ENCODE data around the gene FOXD3.

Gene FOXD3

DNA sequence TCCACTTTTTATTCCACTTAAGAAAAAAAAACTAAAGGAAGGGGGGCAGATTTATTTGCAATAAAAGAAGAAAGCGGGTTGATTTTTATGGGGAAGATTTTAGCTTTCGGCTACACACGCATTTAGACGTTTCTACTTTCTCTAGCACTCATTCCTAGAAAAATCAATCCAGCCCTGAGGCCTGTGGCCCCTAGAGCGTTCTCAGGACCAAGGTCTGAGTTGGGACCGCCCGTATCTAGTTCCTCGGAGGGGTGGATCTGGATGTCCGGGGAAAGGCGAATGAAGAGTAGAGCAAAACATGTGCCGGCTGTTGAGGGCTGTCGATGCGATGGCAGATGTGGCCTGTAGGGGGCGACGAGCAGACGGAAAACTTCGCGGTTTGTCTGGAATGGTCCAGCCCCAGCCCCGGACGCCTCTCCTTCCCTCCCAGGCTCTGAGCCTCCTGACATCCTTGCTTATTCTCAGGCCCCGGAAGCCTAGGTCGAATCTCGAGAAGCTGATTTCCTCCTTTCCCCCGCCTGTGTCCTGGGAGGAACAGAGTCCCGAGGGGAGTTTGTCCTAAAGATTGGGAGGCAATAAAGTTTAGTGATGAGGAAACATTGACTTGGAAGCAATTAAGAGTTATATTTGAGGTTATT lies 5.2 kb downstream of the FOXD3 start:
- Histone ChIP-seq H3K9me3 (ENCODE audit: insufficient read depth, low read length) (no peaks in the 10 kb centered on the region), H3K9ac (ENCODE audit: insufficient read length, low read depth) (no peak overlapping the region), H3K27me3 (ENCODE audit: insufficient read depth, insufficient read length) (peaks cover 100% of the 10 kb centered on the region), H3K36me3 (ENCODE audit: insufficient read depth, insufficient read length, low read length) (no peaks in the 10 kb centered on the region), H3K4me3 (ENCODE audit: insufficient read length, low read depth) (no peak overlapping the region), H3K4me1 (ENCODE audit: insufficient read depth, insufficient read length) (peaks cover 8% of the 10 kb centered on the region)
- TF ChIP-seq SUZ12 (IDR thresholded peaks at IDR 0.05; ENCODE audit: extremely low read depth, insufficient read depth, insufficient read length) (no peak), YY1 (IDR thresholded peaks at IDR 0.05; ENCODE audit: insufficient read depth, insufficient read length) (no peak), ZNF274 (IDR thresholded peaks at IDR 0.05; ENCODE audit: low read depth, low read length) (no peak)
- DNase-seq (ENCODE audit: low read depth, low spot score): peak; percentile 93

- Histone ChIP-seq H3K9me3 (ENCODE audit: insufficient read depth, low read length) (no peaks in the 10 kb centered on the region), H3K4me3 (ENCODE audit: insufficient read length, low read depth) (no peak overlapping the region), H3K4me1 (ENCODE audit: insufficient read depth, insufficient read length) (peaks cover 8% of the 10 kb centered on the region), H3K36me3 (ENCODE audit: insufficient read depth, insufficient read length, low read length) (no peaks in the 10 kb centered on the region), H3K9ac (ENCODE audit: insufficient read length, low read depth) (no peak overlapping the region), H3K27me3 (ENCODE audit: insufficient read depth, insufficient read length) (peaks cover 100% of the 10 kb centered on the region)
- no peak for TF ChIP-seq YY1 (IDR thresholded peaks at IDR 0.05; ENCODE audit: insufficient read depth, insufficient read length)
- no peak for TF ChIP-seq SUZ12 (IDR thresholded peaks at IDR 0.05; ENCODE audit: extremely low read depth, insufficient read depth, insufficient read length)
- no peak for TF ChIP-seq ZNF274 (IDR thresholded peaks at IDR 0.05; ENCODE audit: low read depth, low read length)
- DNase-seq (ENCODE audit: low read depth, low spot score): no peak
Measured at GRCh38 chr1:63328122-63328521, 5.8 kb downstream of the FOXD3 start.

GRCh38 chr1:63328781-63329180 lies 6.4 kb downstream of the FOXD3 start:
- Histone ChIP-seq H3K4me3 (ENCODE audit: insufficient read length, low read depth) (no peak overlapping the region), H3K36me3 (ENCODE audit: insufficient read depth, insufficient read length, low read length) (no peaks in the 10 kb centered on the region), H3K9me3 (ENCODE audit: insufficient read depth, low read length) (no peaks in the 10 kb centered on the region), H3K4me1 (ENCODE audit: insufficient read depth, insufficient read length) (peaks cover 8% of the 10 kb centered on the region), H3K27me3 (ENCODE audit: insufficient read depth, insufficient read length) (peaks cover 100% of the 10 kb centered on the region), H3K9ac (ENCODE audit: insufficient read length, low read depth) (no peak overlapping the region)
- TF ChIP-seq SUZ12 (IDR thresholded peaks at IDR 0.05; ENCODE audit: extremely low read depth, insufficient read depth, insufficient read length) (no peak), YY1 (IDR thresholded peaks at IDR 0.05; ENCODE audit: insufficient read depth, insufficient read length) (no peak), ZNF274 (IDR thresholded peaks at IDR 0.05; ENCODE audit: low read depth, low read length) (no peak)
- DNase-seq (ENCODE audit: low read depth, low spot score): no peak

DNA sequence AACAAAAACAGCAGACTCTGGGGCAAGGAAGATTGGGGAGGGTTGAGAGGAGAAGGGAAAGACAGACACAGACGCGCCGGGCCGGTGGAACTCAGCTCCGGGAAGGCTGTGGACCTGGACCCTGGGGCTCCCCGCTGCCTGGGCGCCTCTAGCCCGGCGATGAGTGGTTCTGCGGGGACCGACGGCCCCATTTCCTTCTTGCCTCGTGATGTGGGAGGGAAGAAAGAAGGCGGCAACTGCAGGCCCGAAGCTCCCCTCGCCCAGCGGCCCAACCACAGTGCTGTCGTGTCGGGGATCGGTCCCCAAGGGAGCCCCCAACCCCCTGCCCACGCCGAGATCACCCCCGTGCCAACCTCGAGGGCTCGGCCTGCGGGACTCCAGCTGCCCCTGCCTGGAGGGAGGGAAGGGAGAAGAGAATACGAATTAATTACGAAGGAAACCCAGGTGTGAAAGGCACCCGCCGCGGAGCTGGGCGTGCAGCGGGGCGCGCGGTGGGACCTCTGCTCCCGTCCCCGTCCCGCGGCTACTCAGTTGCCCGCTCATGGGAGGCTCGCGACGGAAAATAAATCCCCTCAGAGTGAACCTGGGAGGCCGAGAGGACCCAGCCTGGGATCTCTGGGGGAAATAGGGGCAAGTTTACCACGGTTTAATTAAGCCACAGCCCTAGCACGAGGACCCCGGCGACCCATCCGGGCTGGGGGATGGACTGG lies 7.4 kb downstream of the FOXD3 start:
- peak overlapping the region; percentile 58 for H3K9ac ChIP-seq (ENCODE audit: insufficient read length, low read depth)

GRCh38 chr1:63330331-63330916 lies 8.1 kb downstream of the FOXD3 start:
- TF ChIP-seq YY1 (IDR thresholded peaks at IDR 0.05; ENCODE audit: insufficient read depth, insufficient read length): no peak
- TF ChIP-seq SUZ12 (IDR thresholded peaks at IDR 0.05; ENCODE audit: extremely low read depth, insufficient read depth, insufficient read length): peak; percentile 99
- TF ChIP-seq ZNF274 (IDR thresholded peaks at IDR 0.05; ENCODE audit: low read depth, low read length): no peak
- Histone ChIP-seq H3K9ac (ENCODE audit: insufficient read length, low read depth) (peak overlapping the region; percentile 58), H3K4me1 (ENCODE audit: insufficient read depth, insufficient read length) (peaks cover 8% of the 10 kb centered on the region), H3K27me3 (ENCODE audit: insufficient read depth, insufficient read length) (peaks cover 96% of the 10 kb centered on the region), H3K9me3 (ENCODE audit: insufficient read depth, low read length) (no peaks in the 10 kb centered on the region), H3K4me3 (ENCODE audit: insufficient read length, low read depth) (peak overlapping the region; percentile 42), H3K36me3 (ENCODE audit: insufficient read depth, insufficient read length, low read length) (no peaks in the 10 kb centered on the region)
- no peak for DNase-seq (ENCODE audit: low read depth, low spot score)

More for the DNA sequence above, 7.4 kb downstream of the FOXD3 start:
- Histone ChIP-seq H3K4me1 (ENCODE audit: insufficient read depth, insufficient read length) (peaks cover 8% of the 10 kb centered on the region), H3K9me3 (ENCODE audit: insufficient read depth, low read length) (no peaks in the 10 kb centered on the region), H3K4me3 (ENCODE audit: insufficient read length, low read depth) (peak overlapping the region; percentile 42), H3K27me3 (ENCODE audit: insufficient read depth, insufficient read length) (peaks cover 97% of the 10 kb centered on the region), H3K36me3 (ENCODE audit: insufficient read depth, insufficient read length, low read length) (no peaks in the 10 kb centered on the region)
- DNase-seq (ENCODE audit: low read depth, low spot score): no peak
- no peak for TF ChIP-seq SUZ12 (IDR thresholded peaks at IDR 0.05; ENCODE audit: extremely low read depth, insufficient read depth, insufficient read length)
- no peak for TF ChIP-seq ZNF274 (IDR thresholded peaks at IDR 0.05; ENCODE audit: low read depth, low read length)
- no peak for TF ChIP-seq YY1 (IDR thresholded peaks at IDR 0.05; ENCODE audit: insufficient read depth, insufficient read length)

DNA sequence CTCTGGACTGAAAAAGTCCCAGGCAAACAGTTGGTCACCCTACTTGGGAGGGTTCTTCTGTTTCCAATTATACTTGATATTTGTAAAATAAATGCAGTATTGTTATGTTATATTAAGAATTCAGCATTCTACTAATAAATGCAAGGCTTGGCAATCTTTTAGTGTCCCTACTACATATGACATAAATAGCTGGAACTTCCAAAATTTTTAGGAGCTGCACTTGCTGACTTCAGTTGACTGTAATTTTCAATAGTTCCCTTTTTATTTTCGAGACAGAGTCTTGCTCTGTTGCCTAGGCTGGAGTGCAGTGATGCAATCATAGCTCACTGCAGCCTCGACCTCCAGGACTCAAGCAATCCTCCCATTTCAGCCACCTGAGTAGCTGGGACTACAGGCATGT lies 20.0 kb downstream of the FOXD3 start:
- DNase-seq (ENCODE audit: low read depth, low spot score): no peak
- no peaks in the 10 kb centered on the region for H3K4me1 ChIP-seq (ENCODE audit: insufficient read depth, insufficient read length)
- H3K4me3 ChIP-seq (ENCODE audit: insufficient read length, low read depth): no peak overlapping the region
- H3K27me3 ChIP-seq (ENCODE audit: insufficient read depth, insufficient read length): no peaks in the 10 kb centered on the region
- no peaks in the 10 kb centered on the region for H3K9me3 ChIP-seq (ENCODE audit: insufficient read depth, low read length)
- H3K9ac ChIP-seq (ENCODE audit: insufficient read length, low read depth): no peak overlapping the region
- no peak for TF ChIP-seq SUZ12 (IDR thresholded peaks at IDR 0.05; ENCODE audit: extremely low read depth, insufficient read depth, insufficient read length)
- TF ChIP-seq YY1 (IDR thresholded peaks at IDR 0.05; ENCODE audit: insufficient read depth, insufficient read length): no peak
- no peak for TF ChIP-seq ZNF274 (IDR thresholded peaks at IDR 0.05; ENCODE audit: low read depth, low read length)
- no peaks in the 10 kb centered on the region for H3K36me3 ChIP-seq (ENCODE audit: insufficient read depth, insufficient read length, low read length)

DNA sequence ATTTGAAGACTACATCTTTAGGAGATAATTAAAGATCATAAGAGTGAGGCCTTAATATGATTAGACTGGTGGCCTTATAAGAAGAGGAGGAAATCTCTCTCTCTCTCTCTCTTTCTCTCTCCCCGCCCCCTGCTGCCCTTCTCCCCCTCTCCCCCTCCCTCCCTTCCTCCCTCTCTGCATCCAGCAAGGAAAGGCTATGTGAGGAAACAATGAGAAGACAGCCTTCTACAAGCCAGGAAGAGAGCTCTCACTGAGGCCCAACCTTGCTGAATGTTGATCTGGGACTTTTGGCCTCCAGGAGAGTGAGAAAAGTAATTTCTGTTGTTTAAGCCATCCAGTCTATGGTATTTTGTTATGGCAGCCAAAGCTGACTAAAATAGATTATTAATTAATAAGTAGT lies 21.6 kb downstream of the FOXD3 start:
- Histone ChIP-seq H3K36me3 (ENCODE audit: insufficient read depth, insufficient read length, low read length) (no peaks in the 10 kb centered on the region), H3K27me3 (ENCODE audit: insufficient read depth, insufficient read length) (no peaks in the 10 kb centered on the region), H3K9ac (ENCODE audit: insufficient read length, low read depth) (no peak overlapping the region), H3K9me3 (ENCODE audit: insufficient read depth, low read length) (no peaks in the 10 kb centered on the region), H3K4me1 (ENCODE audit: insufficient read depth, insufficient read length) (no peaks in the 10 kb centered on the region), H3K4me3 (ENCODE audit: insufficient read length, low read depth) (no peak overlapping the region)
- TF ChIP-seq ZNF274 (IDR thresholded peaks at IDR 0.05; ENCODE audit: low read depth, low read length) (no peak), YY1 (IDR thresholded peaks at IDR 0.05; ENCODE audit: insufficient read depth, insufficient read length) (no peak), SUZ12 (IDR thresholded peaks at IDR 0.05; ENCODE audit: extremely low read depth, insufficient read depth, insufficient read length) (no peak)
- DNase-seq (ENCODE audit: low read depth, low spot score): no peak
